Measurements from ENCODE around the gene ZYG11B.
"Not testable (repeated sequence)": the region's sequence is repeated elsewhere in the genome, so short reads cannot be mapped to it uniquely, and the experiment has no call there.

ZYG11B gene

DNA sequence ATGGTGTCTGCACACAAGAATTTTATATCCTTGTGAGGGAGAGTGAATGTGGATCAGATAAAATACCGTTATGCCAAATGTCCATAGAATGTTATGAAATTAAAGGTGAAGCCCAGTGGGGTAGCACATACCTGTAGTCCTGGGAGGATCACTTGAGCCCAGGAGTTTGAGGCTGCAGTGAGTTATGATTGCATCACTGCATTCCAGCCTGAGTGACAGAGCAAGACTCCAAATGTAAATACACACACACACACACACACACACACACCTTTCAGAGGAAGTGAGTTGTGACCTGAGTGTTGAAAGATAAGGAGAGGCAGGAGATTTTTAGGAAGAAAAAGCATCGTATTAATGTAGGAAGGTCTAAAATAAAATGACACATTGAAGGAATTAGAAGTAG is 88.2 kb downstream of the ZYG11B start:
- no peak overlapping the region for H3K4me3 ChIP-seq (ENCODE audit: low read depth, low read length)
- no peak for DNase-seq (ENCODE audit: low read depth)
- TF ChIP-seq MYC (IDR thresholded peaks at IDR 0.05; ENCODE audit: low read depth, low read length) (no peak), POLR2A (IDR thresholded peaks at IDR 0.05; ENCODE audit: extremely low read depth, insufficient read length) (no peak)
- TF ChIP-seq, protein P1, sequence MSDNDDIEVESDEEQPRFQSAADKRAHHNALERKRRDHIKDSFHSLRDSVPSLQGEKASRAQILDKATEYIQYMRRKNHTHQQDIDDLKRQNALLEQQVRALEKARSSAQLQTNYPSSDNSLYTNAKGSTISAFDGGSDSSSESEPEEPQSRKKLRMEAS (IDR thresholded peaks at IDR 0.05; ENCODE audit: low read depth, low read length) = no peak
- TF ChIP-seq, protein P2, sequence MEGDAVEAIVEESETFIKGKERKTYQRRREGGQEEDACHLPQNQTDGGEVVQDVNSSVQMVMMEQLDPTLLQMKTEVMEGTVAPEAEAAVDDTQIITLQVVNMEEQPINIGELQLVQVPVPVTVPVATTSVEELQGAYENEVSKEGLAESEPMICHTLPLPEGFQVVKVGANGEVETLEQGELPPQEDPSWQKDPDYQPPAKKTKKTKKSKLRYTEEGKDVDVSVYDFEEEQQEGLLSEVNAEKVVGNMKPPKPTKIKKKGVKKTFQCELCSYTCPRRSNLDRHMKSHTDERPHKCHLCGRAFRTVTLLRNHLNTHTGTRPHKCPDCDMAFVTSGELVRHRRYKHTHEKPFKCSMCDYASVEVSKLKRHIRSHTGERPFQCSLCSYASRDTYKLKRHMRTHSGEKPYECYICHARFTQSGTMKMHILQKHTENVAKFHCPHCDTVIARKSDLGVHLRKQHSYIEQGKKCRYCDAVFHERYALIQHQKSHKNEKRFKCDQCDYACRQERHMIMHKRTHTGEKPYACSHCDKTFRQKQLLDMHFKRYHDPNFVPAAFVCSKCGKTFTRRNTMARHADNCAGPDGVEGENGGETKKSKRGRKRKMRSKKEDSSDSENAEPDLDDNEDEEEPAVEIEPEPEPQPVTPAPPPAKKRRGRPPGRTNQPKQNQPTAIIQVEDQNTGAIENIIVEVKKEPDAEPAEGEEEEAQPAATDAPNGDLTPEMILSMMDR (IDR thresholded peaks at IDR 0.05; ENCODE audit: low read depth, low read length) = no peak

DNA sequence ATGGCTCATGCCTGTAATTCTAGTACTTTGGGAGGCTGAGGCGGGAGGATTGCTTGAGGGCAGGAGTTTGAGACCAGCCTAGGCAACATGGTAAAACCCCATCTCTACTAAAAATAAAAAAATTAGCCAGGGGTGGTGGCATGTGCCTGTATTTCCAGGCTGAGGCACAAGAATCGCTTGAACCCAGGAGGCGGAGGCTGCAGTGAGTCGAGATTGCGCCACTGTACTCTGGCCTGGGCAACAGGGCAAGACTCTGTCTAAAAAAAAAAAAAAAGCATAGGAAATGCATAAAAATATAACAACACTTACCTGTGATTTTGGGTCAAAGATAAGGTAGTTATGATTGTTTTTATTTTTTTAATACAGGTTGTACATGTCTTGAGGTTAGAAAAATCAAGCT is 94.6 kb downstream of the ZYG11B start:
- not testable (repeated sequence) for H3K4me3 ChIP-seq (ENCODE audit: low read depth, low read length); DNase-seq (ENCODE audit: low read depth)

DNA sequence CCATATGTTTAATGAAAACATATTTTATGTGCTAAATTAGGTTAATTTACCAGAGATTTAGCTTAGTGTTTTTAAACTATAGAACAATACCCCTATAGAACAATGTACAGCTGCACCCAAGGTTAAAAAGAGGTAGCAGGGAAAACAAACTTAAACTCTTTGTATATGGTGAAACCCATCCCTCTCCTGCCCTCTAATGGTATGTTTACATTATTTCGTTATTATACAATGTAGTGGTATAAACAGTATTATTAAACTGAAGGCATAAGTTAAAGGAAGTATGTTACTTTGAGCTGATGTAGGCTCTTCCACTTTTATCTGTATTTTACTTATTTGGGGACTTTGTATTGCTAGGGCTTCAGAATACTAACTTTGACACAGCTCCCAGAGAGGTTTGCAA is 99.6 kb downstream of the ZYG11B start:
- DNase-seq (ENCODE audit: low read depth) = peak; percentile 49
- no peak for TF ChIP-seq MYC (IDR thresholded peaks at IDR 0.05; ENCODE audit: low read depth, low read length)
- TF ChIP-seq, protein P1 (IDR thresholded peaks at IDR 0.05; ENCODE audit: low read depth, low read length) = no peak
- TF ChIP-seq POLR2A (IDR thresholded peaks at IDR 0.05; ENCODE audit: extremely low read depth, insufficient read length) = no peak
- TF ChIP-seq, protein P2 (IDR thresholded peaks at IDR 0.05; ENCODE audit: low read depth, low read length) = no peak
- no peak overlapping the region for H3K4me3 ChIP-seq (ENCODE audit: low read depth, low read length)

DNA sequence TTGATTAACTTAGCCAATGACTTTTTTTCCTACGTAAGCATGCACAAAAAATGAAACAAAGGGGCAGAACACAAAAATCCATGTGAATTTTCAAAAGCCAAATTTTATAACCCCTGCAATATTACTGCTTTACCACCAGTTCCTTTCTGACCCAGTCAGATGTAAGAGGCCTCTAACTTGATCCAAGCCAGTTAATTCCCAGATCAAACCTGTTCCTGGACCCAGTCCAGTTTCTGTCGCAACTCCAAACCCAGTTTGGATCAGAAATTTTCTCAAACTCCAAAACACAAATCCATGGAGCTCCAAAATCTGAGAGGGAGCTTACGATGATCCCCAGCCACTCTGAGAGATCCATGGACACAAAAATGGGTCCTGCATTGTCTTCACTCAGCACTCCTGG is 108.5 kb downstream of the ZYG11B start:
- no peak for DNase-seq (ENCODE audit: low read depth)
- H3K4me3 ChIP-seq (ENCODE audit: low read depth, low read length) = no peak overlapping the region
- TF ChIP-seq, protein P1 (IDR thresholded peaks at IDR 0.05; ENCODE audit: low read depth, low read length) = no peak
- no peak for TF ChIP-seq MYC (IDR thresholded peaks at IDR 0.05; ENCODE audit: low read depth, low read length)
- TF ChIP-seq, protein P2 (IDR thresholded peaks at IDR 0.05; ENCODE audit: low read depth, low read length) = no peak
- TF ChIP-seq POLR2A (IDR thresholded peaks at IDR 0.05; ENCODE audit: extremely low read depth, insufficient read length) = no peak

DNA sequence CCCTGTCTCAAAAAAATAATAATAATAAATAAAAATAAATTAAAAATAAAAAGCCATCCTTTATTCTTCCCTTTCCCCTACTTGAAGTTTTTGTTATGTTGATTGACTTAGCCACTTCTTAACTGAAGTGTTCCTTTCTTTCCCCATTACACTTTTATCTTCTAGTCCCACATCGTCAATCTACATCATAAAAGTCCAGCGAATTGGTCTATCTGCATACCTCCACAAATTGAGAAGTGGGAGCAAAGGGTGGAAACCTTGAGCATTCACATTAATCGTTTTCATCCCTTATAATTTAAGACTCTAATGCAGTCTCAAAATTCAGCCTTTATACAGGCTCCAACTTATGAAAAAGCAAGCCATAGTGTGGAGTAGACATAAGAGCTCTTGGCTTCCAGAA is 109.8 kb downstream of the ZYG11B start:
- no peak overlapping the region for H3K4me3 ChIP-seq (ENCODE audit: low read depth, low read length)
- DNase-seq (ENCODE audit: low read depth) = no peak
- TF ChIP-seq POLR2A (IDR thresholded peaks at IDR 0.05; ENCODE audit: extremely low read depth, insufficient read length) = no peak

DNA sequence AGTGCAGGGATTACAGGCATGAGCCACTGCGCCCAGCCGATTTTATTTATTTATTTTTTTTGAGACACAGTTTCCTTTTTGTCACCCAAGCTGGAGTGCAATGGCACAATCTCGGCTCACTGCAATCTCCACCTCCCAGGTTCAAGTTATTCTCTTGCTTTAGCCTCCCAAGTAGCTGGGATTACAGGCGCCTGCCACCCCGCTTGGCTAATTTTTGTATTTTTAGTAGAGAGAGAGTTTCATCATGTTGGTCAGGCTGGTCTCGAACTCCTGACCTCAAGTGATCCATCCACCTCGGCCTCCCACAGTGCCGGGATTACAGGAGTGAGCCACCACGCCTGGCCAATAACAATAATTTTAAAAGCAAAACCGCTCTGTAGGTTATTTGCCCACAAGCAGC is 112.9 kb downstream of the ZYG11B start:
- not testable (repeated sequence) for H3K4me3 ChIP-seq (ENCODE audit: low read depth, low read length); DNase-seq (ENCODE audit: low read depth)

DNA sequence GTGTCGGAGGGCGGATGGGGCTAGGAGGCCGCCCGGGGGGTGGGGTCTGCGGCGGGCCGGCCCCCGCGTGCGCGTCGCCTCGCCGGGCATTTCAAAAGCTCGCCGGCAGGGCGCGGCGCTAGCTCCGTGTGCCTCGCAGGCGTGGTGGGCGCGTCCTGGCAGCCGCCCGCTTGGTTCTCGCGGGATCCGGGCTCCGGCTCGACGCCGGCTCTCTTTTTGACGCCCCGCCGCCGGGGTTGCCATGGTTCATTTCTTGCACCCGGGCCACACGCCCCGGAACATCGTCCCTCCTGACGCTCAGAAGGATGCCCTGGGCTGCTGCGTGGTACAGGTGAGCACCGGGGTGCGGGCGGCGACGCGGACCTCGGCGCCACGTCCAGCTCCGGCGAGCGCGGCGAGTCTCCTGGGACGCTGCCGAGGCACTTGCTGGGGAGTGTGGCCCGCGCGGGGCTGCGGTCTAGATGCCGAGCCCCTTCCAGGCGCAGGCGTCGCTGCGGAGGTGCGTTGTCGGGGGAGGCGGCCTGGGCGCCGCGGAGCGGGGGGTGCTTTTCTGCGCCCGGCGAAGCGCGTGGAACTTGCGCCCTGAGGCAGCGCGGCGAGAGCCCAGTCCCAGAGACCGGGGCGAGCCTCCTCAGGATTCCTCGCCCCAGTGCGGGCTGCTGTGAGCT is 116.5 kb downstream of the ZYG11B start, which contains the start of gene ZYG11A:
TSS of gene ZYG11A (plus strand) at position 118 of the 668 bp plus-strand sequence. CDS start at position 242, 124 bp downstream.
- peak; percentile 93 for DNase-seq (ENCODE audit: low read depth)
- peak; percentile 40 for TF ChIP-seq POLR2A (IDR thresholded peaks at IDR 0.05; ENCODE audit: extremely low read depth, insufficient read length)
- peak; percentile 87; the same call in 1 of the 2 replicates for TF ChIP-seq MYC (IDR thresholded peaks at IDR 0.05; ENCODE audit: low read depth, low read length)
- TF ChIP-seq, protein P1 (IDR thresholded peaks at IDR 0.05; ENCODE audit: low read depth, low read length) = peak; percentile 82
- TF ChIP-seq, protein P2 (IDR thresholded peaks at IDR 0.05; ENCODE audit: low read depth, low read length) = no peak
- H3K4me3 ChIP-seq (ENCODE audit: low read depth, low read length) = peak within 1 kb of the TSS; percentile 74

DNA sequence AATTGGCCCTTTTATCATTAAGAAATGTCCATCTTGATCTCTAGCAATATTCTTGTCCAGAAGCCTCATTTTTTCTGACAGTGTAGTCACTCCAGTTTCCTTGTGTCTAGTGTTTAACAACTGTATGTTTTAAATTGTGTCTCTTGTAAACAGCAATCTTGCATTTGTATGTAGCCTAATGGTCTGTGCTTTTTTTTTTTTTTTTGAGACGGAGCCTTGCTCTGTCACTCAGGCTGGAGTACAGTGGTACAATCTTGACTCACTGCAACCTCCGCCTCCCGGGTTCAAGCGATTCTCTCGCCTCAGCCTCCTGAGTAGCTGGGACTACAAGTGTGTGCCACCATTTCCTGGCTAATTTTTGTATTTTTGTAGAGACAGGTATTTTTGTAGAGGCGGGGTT is 118.9 kb downstream of the ZYG11B start:
- peak overlapping the region; percentile 74 for H3K4me3 ChIP-seq (ENCODE audit: low read depth, low read length)
- DNase-seq (ENCODE audit: low read depth) = not testable (repeated sequence)
